H1 (cell line): Measurements from ENCODE around the gene PLAAT2. TPM values are rescaled to one million over a fixed set of nuclear protein-coding genes. Genes with fewer than 3 reads are reported as not detected.
A peak's percentile ranks its signal among the peaks of the same experiment; 100 is the strongest.

Source experiments
- CTCF ChIA-PET: fragments of 300-600 bp; sonication (Branson Sonifier 250); formaldehyde crosslinking; loops from one replicate; lab custom pipeline; 2021; ENCODE audit not compliant: partially characterized antibody; lab: Charles Lee
- POLR2A ChIA-PET: fragments of 300-600 bp; sonication (Branson Sonifier 250); formaldehyde crosslinking; loops from one replicate; lab custom pipeline; 2021; ENCODE audit warnings: inconsistent platforms; ENCODE audit not compliant: partially characterized antibody; lab: Charles Lee
- DNase-seq, 2 experiments: peaks; one replicate each; pipeline versions ENCODE4 v3.0.0 to v3.0.0-alpha.2; 2010 to 2022; ENCODE audit warnings: low spot score in 2 of 2, low read depth in 1 of 2, mixed read lengths in 1 of 2
- FAIRE-seq: peaks from 2 replicates; lab custom pipeline; 2011; peaks lifted over from hg19 to GRCh38; lab: Jason Lieb, UNC
- H2AFZ ChIP-seq: 2 replicates; pipeline ENCODE4 v1.8.1; 2012; ENCODE audit warnings: low read length, inconsistent platforms
- H2AK5ac ChIP-seq: 2 replicates; pipeline ENCODE4 v1.6.1; 2013; ENCODE audit warnings: low read depth, low read length
- H2BK120ac ChIP-seq: replicated peaks from 2 replicates; pipeline ENCODE3; 2013; ENCODE audit warnings: low read depth, low read length, inconsistent platforms
- H2BK12ac ChIP-seq: 2 replicates; pipeline ENCODE4 v1.6.1; 2013; ENCODE audit warnings: low read depth, low read length
- H2BK15ac ChIP-seq: 2 replicates; pipeline ENCODE4 v1.6.1; 2013; ENCODE audit warnings: low read length
- H2BK20ac ChIP-seq: 2 replicates; pipeline ENCODE4 v1.6.1; 2013; ENCODE audit warnings: low read length
- H2BK5ac ChIP-seq: 2 replicates; pipeline ENCODE4 v1.6.1; 2013; ENCODE audit warnings: low read depth, low read length
- H3K14ac ChIP-seq: 2 replicates; pipeline ENCODE4 v1.6.1; 2013; ENCODE audit warnings: inconsistent platforms; ENCODE audit not compliant: insufficient read length
- H3K18ac ChIP-seq: 2 replicates; pipeline ENCODE4 v1.6.1; 2013; ENCODE audit warnings: low read length; ENCODE audit errors: extremely low read depth
- H3K23ac ChIP-seq: 2 replicates; pipeline ENCODE4 v1.6.1; 2013; ENCODE audit warnings: inconsistent platforms; ENCODE audit not compliant: insufficient read length
- H3K23me2 ChIP-seq: 2 replicates; pipeline ENCODE4 v1.6.1; 2013; ENCODE audit warnings: low read depth, low read length
- H3K27ac ChIP-seq: 2 replicates; pipeline ENCODE4 v1.6.1; 2011; ENCODE audit warnings: low read depth, low read length, inconsistent platforms
- H3K27me3 ChIP-seq, 4 experiments: replicated peaks in 1 of 4; 1 replicate in 1 of 4; 2 replicates in 3 of 4; pipeline versions ENCODE4 v1.6.1 to v1.8.1; 2011 to 2013; ENCODE audit warnings: low read length in 3 of 4, mild to moderate bottlenecking in 3 of 4, inconsistent platforms in 2 of 4, mixed read lengths in 2 of 4, moderate library complexity in 1 of 4; ENCODE audit not compliant: control insufficient read depth in 3 of 4, insufficient read depth in 3 of 4; ENCODE audit errors: extremely low read depth in 1 of 4
- H3K36me3 ChIP-seq, 4 experiments: 2 replicates each; pipeline versions ENCODE4 v1.6.1 to v1.8.1; 2011 to 2013; ENCODE audit warnings: mild to moderate bottlenecking in 4 of 4, low read length in 3 of 4, moderate library complexity in 2 of 4, control low read depth in 1 of 4, inconsistent platforms in 1 of 4; ENCODE audit not compliant: insufficient read depth in 4 of 4, control insufficient read depth in 2 of 4
- H3K4ac ChIP-seq: replicated peaks from 2 replicates; pipeline ENCODE3; 2013; ENCODE audit warnings: low read length, low read depth, mixed read lengths, inconsistent platforms; ENCODE audit not compliant: insufficient read length
- H3K4me1 ChIP-seq, 4 experiments: replicated peaks in 1 of 4; 1 replicate in 1 of 4; 2 replicates in 3 of 4; pipeline versions ENCODE4 v1.6.1 to v1.8.1; 2011 to 2013; ENCODE audit warnings: low read length in 3 of 4, inconsistent platforms in 2 of 4, mixed read lengths in 1 of 4; ENCODE audit not compliant: insufficient read depth in 4 of 4, control insufficient read depth in 3 of 4
- H3K4me2 ChIP-seq, 2 experiments: 2 replicates each; pipeline versions ENCODE4 v1.6.1 to v1.8.1; 2011 to 2013; ENCODE audit warnings: low read depth in 2 of 2, low read length in 2 of 2, control low read depth in 1 of 2, inconsistent platforms in 1 of 2, mild to moderate bottlenecking in 1 of 2; ENCODE audit not compliant: insufficient read depth in 1 of 2
- H3K4me3 ChIP-seq, 4 experiments: fragments of 200-600, 300-600 bp in 1 of 4; sonication (generic), shearing (Covaris generic), sonication (Bioruptor Twin) in 1 of 4; 2 replicates each; pipeline versions ENCODE4 v1.5.1 to v1.8.1; 2011 to 2016; ENCODE audit warnings: low read length in 4 of 4, low read depth in 3 of 4, control low read depth in 2 of 4, inconsistent platforms in 2 of 4, mild to moderate bottlenecking in 2 of 4, mixed read lengths in 1 of 4, moderate library complexity in 1 of 4; ENCODE audit not compliant: insufficient read depth in 2 of 4; ENCODE audit errors: extremely low read depth in 1 of 4
- H3K56ac ChIP-seq: replicated peaks from 2 replicates; pipeline ENCODE3; 2013; ENCODE audit warnings: low read depth, mild to moderate bottlenecking, mixed read lengths, low read length, inconsistent platforms; ENCODE audit not compliant: insufficient read length
- H3K79me1 ChIP-seq: 2 replicates; pipeline ENCODE4 v1.6.1; 2013; ENCODE audit warnings: low read depth, low read length, control low read depth
- H3K79me2 ChIP-seq, 2 experiments: 2 replicates each; pipeline versions ENCODE4 v1.6.1 to v1.8.1; 2012 to 2013; ENCODE audit warnings: low read length in 2 of 2, mild to moderate bottlenecking in 2 of 2, inconsistent platforms in 1 of 2; ENCODE audit not compliant: insufficient read depth in 2 of 2, control insufficient read depth in 1 of 2
- H3K9ac ChIP-seq, 4 experiments: replicated peaks in 1 of 4; 1 replicate in 1 of 4; 2 replicates in 3 of 4; pipeline versions ENCODE4 v1.6.1 to v1.8.1; 2011 to 2013; ENCODE audit warnings: low read depth in 3 of 4, low read length in 3 of 4, control low read depth in 2 of 4, mild to moderate bottlenecking in 2 of 4, moderate library complexity in 2 of 4, inconsistent platforms in 1 of 4; ENCODE audit errors: extremely low read depth in 1 of 4
- H3K9me3 ChIP-seq, 2 experiments: 2 replicates each; pipeline versions ENCODE4 v1.6.1 to v1.8.1; 2012 to 2013; ENCODE audit warnings: mild to moderate bottlenecking in 2 of 2, moderate library complexity in 2 of 2, control low read depth in 1 of 2, inconsistent platforms in 1 of 2, low read depth in 1 of 2, low read length in 1 of 2, mixed read lengths in 1 of 2; ENCODE audit not compliant: insufficient read depth in 2 of 2
- H4K20me1 ChIP-seq, 2 experiments: replicated peaks in 1 of 2; 2 replicates each; pipeline versions ENCODE3 to v1.8.1; 2011 to 2013; ENCODE audit warnings: inconsistent platforms in 2 of 2, low read length in 2 of 2, mild to moderate bottlenecking in 1 of 2; ENCODE audit not compliant: insufficient read depth in 2 of 2, control insufficient read depth in 1 of 2
- H4K5ac ChIP-seq: 2 replicates; pipeline ENCODE4 v1.6.1; 2013; ENCODE audit warnings: low read length, low read depth, mixed read lengths, inconsistent platforms; ENCODE audit not compliant: insufficient read length
- H4K8ac ChIP-seq: 2 replicates; pipeline ENCODE4 v1.8.0; 2013; ENCODE audit warnings: mild to moderate bottlenecking, moderate library complexity, low read length, inconsistent platforms; ENCODE audit not compliant: insufficient read depth; ENCODE audit errors: extremely low read depth
- H4K91ac ChIP-seq: replicated peaks from 2 replicates; pipeline ENCODE3; 2013; ENCODE audit warnings: low read length, mixed read lengths, inconsistent platforms; ENCODE audit not compliant: insufficient read length
- GTF2F1 ChIP-seq: IDR thresholded peaks from 2 replicates; pipeline ENCODE4 v1.6.1; 2012; ENCODE audit warnings: low read depth, low read length, improper control_type of control experiment, borderline replicate concordance
- WGBS, 2 experiments: shearing (Covaris generic) in 1 of 2; methylation state at CpG; one replicate each; pipeline versions ENCODE4 v1.1.6 to v1.1.7; 2013 to 2015; ENCODE audit warnings: low lambda C conversion rate in 2 of 2, mixed read lengths in 2 of 2, inconsistent platforms in 1 of 2, low coverage in 1 of 2, missing lambda C conversion rate in 1 of 2; ENCODE audit not compliant: insufficient replicate concordance in 2 of 2, insufficient coverage in 1 of 2, insufficient read length in 1 of 2; ENCODE audit errors: extremely low coverage in 1 of 2, missing lambda C conversion rate in 1 of 2; 5-methylcytosine and 5-hydroxymethylcytosine counted together
- polyA plus RNA-seq, 7 experiments: library from polyadenylated mRNA; depleted of rRNA in 3 of 7; stranded (reverse) in 5 of 7; unstranded in 2 of 7; fragments of >200 nt in 5 of 7; fragments of 200-250 nt in 2 of 7; gene quantifications; 1 replicate in 5 of 7; 2 replicates in 1 of 7; 4 replicates in 1 of 7; pipeline versions ENCODE4 v1.2.1 to v1.2.3, GENCODE V29; 2011 to 2013; ENCODE audit warnings: missing spikeins in 2 of 7, mixed read lengths in 2 of 7
- total RNA-seq: library from RNA; stranded (reverse); fragmentation: NEBNext Ultra II Directional; extraction: Animal tissue kit (Norgen Biotek cat#: 25700); gene quantifications from 2 replicates; pipeline ENCODE4 v1.2.1, GENCODE V29; 2021
- TF ChIP-seq, protein P1 (sequence below): IDR thresholded peaks from 2 replicates; pipeline ENCODE4 v1.6.1; 2012; ENCODE audit warnings: inconsistent platforms

PLAAT2 gene
- total and polyA plus RNA-seq, 2 of the 8 experiments (the other 6 are each of a cell fraction or from before 2014, with no cell fraction given) = 0.39 TPM; not detected in 1

DNA sequence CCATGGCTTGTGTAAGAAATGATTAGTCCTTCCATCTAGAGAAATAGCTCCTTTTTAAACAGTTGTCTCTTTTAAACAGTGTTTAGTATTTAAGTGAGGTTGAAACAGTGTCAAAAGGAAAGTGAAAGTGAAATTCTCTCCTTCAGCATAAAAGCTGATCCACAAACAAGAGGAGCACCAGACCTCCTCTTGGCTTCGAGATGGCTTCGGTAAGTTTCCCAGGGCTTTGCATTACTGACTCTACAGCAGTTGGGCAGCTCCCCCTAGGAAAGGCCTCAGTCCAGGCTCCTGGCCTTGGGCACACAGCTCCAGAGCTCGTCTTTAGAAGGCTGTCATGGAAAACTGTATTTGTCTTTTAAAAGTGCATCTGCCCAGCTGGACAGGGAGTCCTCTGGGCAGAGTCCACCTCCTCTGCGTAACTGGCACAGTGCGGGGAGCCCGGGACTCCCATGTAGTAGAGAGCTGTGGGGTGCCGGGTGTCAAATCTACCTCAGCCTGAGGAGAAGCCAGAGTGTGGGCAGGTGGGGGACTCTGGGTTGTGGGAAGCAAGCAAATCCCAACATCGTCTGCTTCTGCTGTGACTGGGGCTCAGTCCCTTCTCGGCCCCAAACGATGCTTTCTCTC lies 26.4 kb downstream of the PLAAT2 start, which contains the start of gene PLAAT4:
Gene PLAAT4, plus strand, starts transcription at position 140 of the 624 bp plus-strand sequence. Its CDS starts 61 bp downstream, at position 201.
- no peaks in the 10 kb centered on the region for H3K36me3 ChIP-seq
- H2BK120ac ChIP-seq = no peak within 1 kb of the TSS
- H3K9me3 ChIP-seq = no peaks in the 10 kb centered on the region; a peak in 1 of 4 replicates
- H3K4ac ChIP-seq = no peak within 1 kb of the TSS
- no peak within 1 kb of the TSS for H3K56ac ChIP-seq
- no peaks in the 10 kb centered on the region for H3K79me1 ChIP-seq
- peak within 1 kb of the TSS; percentile 76; the same call in 1 of the 2 replicates for H2BK15ac ChIP-seq
- H3K23ac ChIP-seq = no peak within 1 kb of the TSS
- no peak for DNase-seq
- H3K79me2 ChIP-seq = no peaks in the 10 kb centered on the region
- no peak within 1 kb of the TSS for H2AFZ ChIP-seq
- no peak for TF ChIP-seq GTF2F1
- TF ChIP-seq, protein P1, sequence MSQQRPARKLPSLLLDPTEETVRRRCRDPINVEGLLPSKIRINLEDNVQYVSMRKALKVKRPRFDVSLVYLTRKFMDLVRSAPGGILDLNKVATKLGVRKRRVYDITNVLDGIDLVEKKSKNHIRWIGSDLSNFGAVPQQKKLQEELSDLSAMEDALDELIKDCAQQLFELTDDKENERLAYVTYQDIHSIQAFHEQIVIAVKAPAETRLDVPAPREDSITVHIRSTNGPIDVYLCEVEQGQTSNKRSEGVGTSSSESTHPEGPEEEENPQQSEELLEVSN = 0 out of 2 replicates have a peak, but pooled peaks have one; percentile 16
- H4K20me1 ChIP-seq = no peaks in the 10 kb centered on the region
- no peak within 1 kb of the TSS for H3K14ac ChIP-seq
- POLR2A ChIA-PET = interaction anchor here (0.6 to 2.7 kb wide), 6 partner anchors 8 to 37 kb away, joined by 3 to 11 read pairs (median 4); no protein-coding TSS in a partner anchor
- H4K91ac ChIP-seq = peak within 1 kb of the TSS; percentile 61
- H3K4me1 ChIP-seq = peaks cover 4 to 13% (median 10%) of the 10 kb centered on the region in 4 experiments; a peak in 6 of 7 replicates
- H2AK5ac ChIP-seq = peak within 1 kb of the TSS; percentile 68
- no peaks in the 10 kb centered on the region for H3K23me2 ChIP-seq
- peak within 1 kb of the TSS; percentile 62 for H3K18ac ChIP-seq
- peak within 1 kb of the TSS; percentile 51; the same call in 1 of the 2 replicates for H2BK20ac ChIP-seq
- no peak within 1 kb of the TSS for H3K4me2 ChIP-seq
- no peak within 1 kb of the TSS for H3K4me3 ChIP-seq
- H3K9ac ChIP-seq = no peak within 1 kb of the TSS
- 91% methylated on average over 10 of the region's 10 CpGs; no CpG with 5 or more reads in 1 of the 2 experiments for WGBS, 2 experiments
- peak within 1 kb of the TSS; percentile 18; the same call in 1 of the 2 replicates for H2BK5ac ChIP-seq
- H4K8ac ChIP-seq = no peak within 1 kb of the TSS
- no peak within 1 kb of the TSS for H4K5ac ChIP-seq
- H3K27ac ChIP-seq = no peak within 1 kb of the TSS
- FAIRE-seq = no peak
- H3K27me3 ChIP-seq = no peaks in the 10 kb centered on the region
- peak within 1 kb of the TSS; percentile 93 for H2BK12ac ChIP-seq
- CTCF ChIA-PET = interaction anchor here (0.6 to 3.8 kb wide), 9 partner anchors 14 to 242 kb away, joined by 3 to 20 read pairs (median 3); no protein-coding TSS in a partner anchor
